IPS-18c (cell line): Measurements from ENCODE around the gene HOMER2.
"Not testable (repeated sequence)": the region's sequence is repeated elsewhere in the genome, so short reads cannot be mapped to it uniquely, and the experiment has no call there.

ENCODE experiments used
- H3K4me3 ChIP-seq: 2 replicates; pipeline ENCODE4 v1.7.0; 2013; ENCODE audit warnings: low read depth, mild to moderate bottlenecking, low read length, moderate library complexity; ENCODE audit not compliant: insufficient read depth
- H3K9me3 ChIP-seq: one replicate; pipeline ENCODE4 v1.6.1; 2013; ENCODE audit warnings: mild to moderate bottlenecking, low read length, moderate library complexity; ENCODE audit not compliant: control insufficient read depth, insufficient read depth

Gene HOMER2

GRCh38 chr15:82890338-82890994 lies 62.1 kb downstream of the HOMER2 start:
- Histone ChIP-seq H3K9me3 (no peaks in the 10 kb centered on the region), H3K4me3 (no peak overlapping the region)

- H3K9me3 ChIP-seq, result no peaks in the 10 kb centered on the region
- H3K4me3 ChIP-seq, result no peak overlapping the region
Observed at GRCh38 chr15:82882273-82882928, 70.1 kb downstream of the HOMER2 start.

- no peak overlapping the region for H3K4me3 ChIP-seq
- H3K9me3 ChIP-seq, result no peaks in the 10 kb centered on the region
Observed at GRCh38 chr15:82881747-82882146, 70.8 kb downstream of the HOMER2 start.

GRCh38 chr15:82880704-82881103 lies 71.8 kb downstream of the HOMER2 start:
- Histone ChIP-seq H3K9me3 (no peaks in the 10 kb centered on the region), H3K4me3 (no peak overlapping the region)

GRCh38 chr15:82878325-82878724 lies 74.2 kb downstream of the HOMER2 start:
- Histone ChIP-seq H3K9me3 (no peaks in the 10 kb centered on the region), H3K4me3 (no peak overlapping the region)

GRCh38 chr15:82877825-82878224 lies 74.7 kb downstream of the HOMER2 start:
- no peak overlapping the region for H3K4me3 ChIP-seq
- no peaks in the 10 kb centered on the region for H3K9me3 ChIP-seq

GRCh38 chr15:82875411-82876003 lies 77.0 kb downstream of the HOMER2 start:
- Histone ChIP-seq H3K4me3 (no peak overlapping the region), H3K9me3 (peaks cover 3% of the 10 kb centered on the region)

- peaks cover 3% of the 10 kb centered on the region for H3K9me3 ChIP-seq
- H3K4me3 ChIP-seq, result no peak overlapping the region
Observed at GRCh38 chr15:82874961-82875360, 77.6 kb downstream of the HOMER2 start.

- Histone ChIP-seq H3K4me3 (no peak overlapping the region), H3K9me3 (peaks cover 3% of the 10 kb centered on the region)
Observed at GRCh38 chr15:82874267-82874666, 78.3 kb downstream of the HOMER2 start.

GRCh38 chr15:82873000-82873680 lies 79.4 kb downstream of the HOMER2 start:
- H3K9me3 ChIP-seq, result peaks cover 3% of the 10 kb centered on the region
- no peak overlapping the region for H3K4me3 ChIP-seq

GRCh38 chr15:82871832-82872484 lies 80.6 kb downstream of the HOMER2 start:
- Histone ChIP-seq H3K4me3 (no peak overlapping the region), H3K9me3 (peaks cover 3% of the 10 kb centered on the region)

- Histone ChIP-seq H3K4me3 (no peak overlapping the region), H3K9me3 (peaks cover 3% of the 10 kb centered on the region)
Observed at GRCh38 chr15:82871358-82871757, 81.2 kb downstream of the HOMER2 start.

- Histone ChIP-seq H3K9me3 (peaks cover 3% of the 10 kb centered on the region), H3K4me3 (no peak overlapping the region)
Observed at GRCh38 chr15:82870727-82871320, 81.7 kb downstream of the HOMER2 start.

GRCh38 chr15:82865981-82866380 lies 86.5 kb downstream of the HOMER2 start:
- not testable (repeated sequence) for H3K4me3 ChIP-seq

GRCh38 chr15:82865581-82865980 lies 86.9 kb downstream of the HOMER2 start:
- not testable (repeated sequence) for H3K9me3 ChIP-seq, H3K4me3 ChIP-seq

More at GRCh38 chr15:82865981-82866380, 86.5 kb downstream of the HOMER2 start:
- H3K9me3 ChIP-seq, result not testable (repeated sequence)

GRCh38 chr15:82864967-82865366 lies 87.6 kb downstream of the HOMER2 start:
- no peak overlapping the region for H3K4me3 ChIP-seq
- H3K9me3 ChIP-seq, result no peaks in the 10 kb centered on the region

GRCh38 chr15:82862886-82863285 lies 89.6 kb downstream of the HOMER2 start:
- no peak overlapping the region for H3K4me3 ChIP-seq
- H3K9me3 ChIP-seq, result no peaks in the 10 kb centered on the region
